SU-DHL-6 (cell line): ENCODE data around the gene ARFGAP1.

Experiments
- H2AFZ ChIP-seq: fragments of 200-600 bp; sonication (generic); 2 replicates; pipeline ENCODE4 v1.6.1; 2014; ENCODE audit warnings: low read depth, mild to moderate bottlenecking, moderate library complexity, mixed read lengths, antibody characterized with exemption, low read length; ENCODE audit not compliant: severe bottlenecking
- H3F3A ChIP-seq: fragments of 200-600 bp; shearing (Covaris generic); 2 replicates; pipeline ENCODE4 v1.6.0; 2016; ENCODE audit warnings: antibody characterized with exemption, mild to moderate bottlenecking; ENCODE audit not compliant: insufficient read depth
- H3K27ac ChIP-seq: fragments of 200-600 bp; sonication (generic); 2 replicates; pipeline ENCODE4 v1.5.1; 2016; ENCODE audit warnings: low read depth, mild to moderate bottlenecking, low read length, moderate library complexity, mixed read lengths
- H3K27me3 ChIP-seq: fragments of 200-600 bp; sonication (generic), shearing (Covaris generic); 2 replicates; pipeline ENCODE4 v1.6.0; 2014; ENCODE audit warnings: mild to moderate bottlenecking, low read length
- H3K36me3 ChIP-seq: fragments of 200-600 bp; sonication (generic); 2 replicates; pipeline ENCODE4 v1.6.1; 2014; ENCODE audit warnings: mild to moderate bottlenecking, low read length, mixed read lengths
- H3K4me2 ChIP-seq: fragments of 300-600, 200-600 bp; shearing (Covaris generic), sonication (generic); 2 replicates; pipeline ENCODE4 v1.6.0; 2014; ENCODE audit warnings: low read length, low read depth, mild to moderate bottlenecking; ENCODE audit not compliant: poor library complexity, severe bottlenecking
- H3K4me3 ChIP-seq: fragments of 200-600 bp; sonication (generic); 2 replicates; pipeline ENCODE4 v1.5.1; 2014; ENCODE audit warnings: antibody characterized with exemption, low read length, mild to moderate bottlenecking, mixed read lengths; ENCODE audit not compliant: insufficient read depth, poor library complexity, severe bottlenecking
- H3K79me2 ChIP-seq: fragments of 200-600 bp; sonication (generic); 2 replicates; pipeline ENCODE4 v1.6.1; 2014; ENCODE audit warnings: mild to moderate bottlenecking, low read length, moderate library complexity; ENCODE audit not compliant: insufficient read depth
- H3K9ac ChIP-seq: fragments of 200-600 bp; sonication (generic); 2 replicates; pipeline ENCODE4 v1.7.0; 2014; ENCODE audit warnings: mild to moderate bottlenecking, low read length
- H3K9me2 ChIP-seq: fragments of 200-600 bp; sonication (generic); replicated peaks from 2 replicates; pipeline ENCODE4 v1.6.1; 2014; ENCODE audit warnings: low read length; ENCODE audit not compliant: insufficient read depth
- H3K9me3 ChIP-seq: fragments of 200-600 bp; sonication (generic); 2 replicates; pipeline ENCODE4 v1.6.1; 2014; ENCODE audit warnings: low read length, mixed read lengths; ENCODE audit not compliant: insufficient read depth
- H4K20me1 ChIP-seq: fragments of 200-600 bp; sonication (generic); 2 replicates; pipeline ENCODE4 v1.6.1; 2014; ENCODE audit warnings: low read depth, mild to moderate bottlenecking, antibody characterized with exemption, low read length, moderate library complexity, mixed read lengths
- CTCF ChIP-seq: fragments of 200-600 bp; sonication (generic); IDR thresholded peaks from one replicate; pipeline ENCODE4 v1.5.1; 2017; ENCODE audit warnings: antibody characterized with exemption, mild to moderate bottlenecking, low read length, moderate library complexity; ENCODE audit not compliant: insufficient read depth, poor library complexity, severe bottlenecking
- EZH2phosphoT487 ChIP-seq: fragments of 200-600 bp; sonication (generic), shearing (Covaris generic); conservative IDR thresholded peaks from 2 replicates; pipeline ENCODE4 v1.6.1; 2018; ENCODE audit warnings: mild to moderate bottlenecking, antibody characterized with exemption, low read length, moderate library complexity, mixed read lengths

The ARFGAP1 gene

GRCh38 chr20:63309261-63310071 is 36.9 kb downstream of the ARFGAP1 start:
- TF ChIP-seq EZH2phosphoT487, result no peak
- peak; percentile 55 for TF ChIP-seq CTCF
- H3K4me2 ChIP-seq, result no peak overlapping the region
- no peak overlapping the region for H3K9ac ChIP-seq
- no peak overlapping the region for H2AFZ ChIP-seq
- H4K20me1 ChIP-seq, result no peaks in the 10 kb centered on the region
- H3K36me3 ChIP-seq, result no peaks in the 10 kb centered on the region
- H3F3A ChIP-seq, result no peaks in the 10 kb centered on the region
- no peaks in the 10 kb centered on the region for H3K9me2 ChIP-seq
- no peaks in the 10 kb centered on the region for H3K9me3 ChIP-seq
- H3K27me3 ChIP-seq, result no peaks in the 10 kb centered on the region
- H3K4me3 ChIP-seq, result no peak overlapping the region
- H3K27ac ChIP-seq, result no peak overlapping the region
- H3K79me2 ChIP-seq, result no peaks in the 10 kb centered on the region

GRCh38 chr20:63310265-63310991 is 37.8 kb downstream of the ARFGAP1 start:
- Histone ChIP-seq H3F3A (no peaks in the 10 kb centered on the region), H3K27me3 (no peaks in the 10 kb centered on the region), H3K79me2 (no peaks in the 10 kb centered on the region), H4K20me1 (no peaks in the 10 kb centered on the region), H3K4me3 (no peak overlapping the region), H3K27ac (no peak overlapping the region), H3K9ac (no peak overlapping the region), H3K9me2 (no peaks in the 10 kb centered on the region), H3K4me2 (no peak overlapping the region), H3K36me3 (no peaks in the 10 kb centered on the region), H3K9me3 (no peaks in the 10 kb centered on the region), H2AFZ (no peak overlapping the region)
- TF ChIP-seq CTCF (no peak), EZH2phosphoT487 (no peak)

- Histone ChIP-seq H3K9me2 (no peaks in the 10 kb centered on the region), H4K20me1 (no peaks in the 10 kb centered on the region), H3K9me3 (no peaks in the 10 kb centered on the region), H2AFZ (no peak overlapping the region), H3K4me2 (no peak overlapping the region), H3K79me2 (no peaks in the 10 kb centered on the region), H3F3A (no peaks in the 10 kb centered on the region), H3K27ac (no peak overlapping the region), H3K4me3 (no peak overlapping the region), H3K9ac (no peak overlapping the region), H3K27me3 (no peaks in the 10 kb centered on the region), H3K36me3 (no peaks in the 10 kb centered on the region)
- TF ChIP-seq EZH2phosphoT487, result no peak
- no peak for TF ChIP-seq CTCF
These were observed 38.7 kb downstream of the ARFGAP1 start for GRCh38 chr20:63311186-63311832.
